Trophoblast cell (in vitro differentiated cells and primary cell): ENCODE results near the gene UBE3A.

Source experiments
- DNase-seq, 2 donors: peaks; one replicate each; pipeline ENCODE4 v3.0.0-alpha.2; 2016
- H2AFZ ChIP-seq: 2 replicates; pipeline ENCODE4 v1.6.1; 2013; ENCODE audit warnings: low read length, moderate library complexity, mild to moderate bottlenecking; ENCODE audit not compliant: insufficient read depth, poor library complexity
- H2AK5ac ChIP-seq: 2 replicates; pipeline ENCODE4 v1.6.1; 2013; ENCODE audit warnings: mild to moderate bottlenecking, low read length
- H2BK120ac ChIP-seq: 2 replicates; pipeline ENCODE4 v1.6.1; 2013; ENCODE audit warnings: low read length, mild to moderate bottlenecking, moderate library complexity; ENCODE audit not compliant: insufficient read depth, poor library complexity
- H2BK12ac ChIP-seq: 2 replicates; pipeline ENCODE4 v1.6.1; 2013; ENCODE audit warnings: mild to moderate bottlenecking, low read length, moderate library complexity
- H2BK5ac ChIP-seq: 2 replicates; pipeline ENCODE4 v1.6.1; 2013; ENCODE audit warnings: low read length, low read depth, moderate library complexity, mild to moderate bottlenecking; ENCODE audit not compliant: poor library complexity
- H3K14ac ChIP-seq: 2 replicates; pipeline ENCODE4 v1.6.1; 2013; ENCODE audit warnings: mild to moderate bottlenecking, low read length
- H3K18ac ChIP-seq: 2 replicates; pipeline ENCODE4 v1.6.1; 2013; ENCODE audit warnings: mild to moderate bottlenecking, low read length
- H3K23ac ChIP-seq: 2 replicates; pipeline ENCODE4 v1.6.1; 2013; ENCODE audit warnings: low read length
- H3K27ac ChIP-seq: 2 replicates; pipeline ENCODE4 v1.5.1; 2013; ENCODE audit warnings: low read depth, mild to moderate bottlenecking, inconsistent platforms, low read length, moderate library complexity
- H3K27me3 ChIP-seq: 2 replicates; pipeline ENCODE4 v1.6.1; 2013; ENCODE audit warnings: inconsistent platforms, mild to moderate bottlenecking, low read length, moderate library complexity; ENCODE audit not compliant: insufficient read depth
- H3K36me3 ChIP-seq, 2 experiments: 1 replicate in 1 of 2; 2 replicates in 1 of 2; pipeline ENCODE4 v1.6.1; 2013; ENCODE audit warnings: low read length in 2 of 2, mild to moderate bottlenecking in 2 of 2, moderate library complexity in 1 of 2; ENCODE audit not compliant: insufficient read depth in 2 of 2, control insufficient read depth in 1 of 2
- H3K4ac ChIP-seq: 2 replicates; pipeline ENCODE4 v1.6.1; 2013; ENCODE audit warnings: low read depth, mild to moderate bottlenecking, low read length, moderate library complexity
- H3K4me1 ChIP-seq, 2 experiments: 1 replicate in 1 of 2; 2 replicates in 1 of 2; pipeline ENCODE4 v1.6.1; 2013; ENCODE audit warnings: low read length in 2 of 2, mild to moderate bottlenecking in 2 of 2, moderate library complexity in 1 of 2; ENCODE audit not compliant: insufficient read depth in 2 of 2, control insufficient read depth in 1 of 2
- H3K4me2 ChIP-seq: 2 replicates; pipeline ENCODE4 v1.6.1; 2013; ENCODE audit warnings: inconsistent platforms, mild to moderate bottlenecking, low read length, moderate library complexity
- H3K4me3 ChIP-seq: 2 replicates; pipeline ENCODE4 v1.5.1; 2013; ENCODE audit warnings: mild to moderate bottlenecking, low read depth, low read length, inconsistent platforms
- H3K79me1 ChIP-seq: one replicate; pipeline ENCODE4 v1.6.1; 2013; ENCODE audit warnings: low read length
- H3K79me2 ChIP-seq: 2 replicates; pipeline ENCODE4 v1.6.1; 2013; ENCODE audit warnings: low read length, mild to moderate bottlenecking; ENCODE audit not compliant: control insufficient read depth, insufficient read depth, poor library complexity
- H3K9ac ChIP-seq: 2 replicates; pipeline ENCODE4 v1.6.1; 2013; ENCODE audit warnings: mild to moderate bottlenecking, low read length
- H3K9me3 ChIP-seq: 2 replicates; pipeline ENCODE4 v1.6.1; 2013; ENCODE audit warnings: low read depth, mild to moderate bottlenecking, control low read depth, inconsistent platforms, low read length; ENCODE audit not compliant: insufficient read depth
- H4K12ac ChIP-seq: 2 replicates; pipeline ENCODE4 v1.6.1; 2013; ENCODE audit warnings: low read depth, mild to moderate bottlenecking, low read length, moderate library complexity
- H4K8ac ChIP-seq: 2 replicates; pipeline ENCODE4 v1.6.1; 2013; ENCODE audit warnings: low read depth, mild to moderate bottlenecking, low read length, moderate library complexity
- H4K91ac ChIP-seq: one replicate; pipeline ENCODE4 v1.6.1; 2013; ENCODE audit warnings: low read depth, mild to moderate bottlenecking, low read length, moderate library complexity
- WGBS: extraction: QIAGEN DNeasy Blood & Tissue Kit; methylation state at CpG from one replicate; pipeline ENCODE4 v1.1.7; 2013; ENCODE audit warnings: missing lambda C conversion rate; ENCODE audit not compliant: insufficient read length, insufficient coverage; ENCODE audit errors: extremely low coverage; 5-methylcytosine and 5-hydroxymethylcytosine counted together

UBE3A gene

GRCh38 chr15:25403771-25404170 is 35.1 kb downstream of the UBE3A start:
- Histone ChIP-seq H4K8ac (no peak overlapping the region), H3K9me3 (no peaks in the 10 kb centered on the region), H3K14ac (no peak overlapping the region), H3K27ac (no peak overlapping the region), H2BK120ac (no peak overlapping the region), H2BK12ac (no peak overlapping the region), H3K79me1 (no peaks in the 10 kb centered on the region), H2AFZ (no peak overlapping the region), H4K91ac (no peak overlapping the region), H3K36me3 (peaks cover 5 to 10% of the 10 kb centered on the region in 2 experiments), H3K27me3 (no peaks in the 10 kb centered on the region), H3K4me2 (no peak overlapping the region), H3K9ac (no peak overlapping the region), H3K23ac (no peak overlapping the region), H3K79me2 (peaks cover 2% of the 10 kb centered on the region), H3K4ac (no peak overlapping the region), H2BK5ac (no peak overlapping the region), H4K12ac (no peak overlapping the region), H3K18ac (no peak overlapping the region), H2AK5ac (no peak overlapping the region), H3K4me1 (no peaks in the 10 kb centered on the region), H3K4me3 (no peak overlapping the region)
- no peak for DNase-seq
- WGBS = no CpG with 5 or more reads among the region's 2 CpGs

- H3K4me1 ChIP-seq = no peaks in the 10 kb centered on the region
- no peak for DNase-seq
- no peak overlapping the region for H3K18ac ChIP-seq
- H3K14ac ChIP-seq = no peak overlapping the region
- no peak overlapping the region for H3K27ac ChIP-seq
- H2BK5ac ChIP-seq = no peak overlapping the region
- H2AFZ ChIP-seq = no peak overlapping the region
- no peak overlapping the region for H3K9ac ChIP-seq
- no CpG with 5 or more reads among the region's 2 CpGs for WGBS
- H3K4me3 ChIP-seq = no peak overlapping the region
- no peaks in the 10 kb centered on the region for H3K79me1 ChIP-seq
- H4K12ac ChIP-seq = no peak overlapping the region
- H3K9me3 ChIP-seq = no peaks in the 10 kb centered on the region
- H2BK12ac ChIP-seq = no peak overlapping the region
- no peaks in the 10 kb centered on the region for H3K27me3 ChIP-seq
- no peak overlapping the region for H3K4me2 ChIP-seq
- H2AK5ac ChIP-seq = no peak overlapping the region
- H3K36me3 ChIP-seq = peaks cover 5 to 8% of the 10 kb centered on the region in 2 experiments
- H3K79me2 ChIP-seq = no peaks in the 10 kb centered on the region
- no peak overlapping the region for H2BK120ac ChIP-seq
- no peak overlapping the region for H3K4ac ChIP-seq
- H4K8ac ChIP-seq = no peak overlapping the region
- H4K91ac ChIP-seq = no peak overlapping the region
- H3K23ac ChIP-seq = no peak overlapping the region
Measured at GRCh38 chr15:25402342-25402741, 36.5 kb downstream of the UBE3A start.

- DNase-seq = no peak
- no peak overlapping the region for H3K4ac ChIP-seq
- no peaks in the 10 kb centered on the region for H3K9me3 ChIP-seq
- no peaks in the 10 kb centered on the region for H3K79me1 ChIP-seq
- H3K9ac ChIP-seq = no peak overlapping the region
- no peak overlapping the region for H3K23ac ChIP-seq
- no peak overlapping the region for H4K8ac ChIP-seq
- peaks cover 5 to 8% of the 10 kb centered on the region in 2 experiments for H3K36me3 ChIP-seq
- H3K4me2 ChIP-seq = no peak overlapping the region
- no peak overlapping the region for H2BK12ac ChIP-seq
- no peak overlapping the region for H3K14ac ChIP-seq
- no peaks in the 10 kb centered on the region for H3K27me3 ChIP-seq
- no peak overlapping the region for H2AK5ac ChIP-seq
- no peak overlapping the region for H3K27ac ChIP-seq
- H3K79me2 ChIP-seq = no peaks in the 10 kb centered on the region
- no peak overlapping the region for H4K91ac ChIP-seq
- H4K12ac ChIP-seq = no peak overlapping the region
- no peak overlapping the region for H3K18ac ChIP-seq
- H3K4me3 ChIP-seq = no peak overlapping the region
- no peak overlapping the region for H2AFZ ChIP-seq
- no peaks in the 10 kb centered on the region for H3K4me1 ChIP-seq
- H2BK120ac ChIP-seq = no peak overlapping the region
- H2BK5ac ChIP-seq = no peak overlapping the region
Measured at GRCh38 chr15:25401501-25401900, 37.3 kb downstream of the UBE3A start.

GRCh38 chr15:25397100-25397499 is 41.7 kb downstream of the UBE3A start:
- Histone ChIP-seq H4K91ac (no peak overlapping the region), H3K4me3 (no peak overlapping the region), H3K79me2 (no peaks in the 10 kb centered on the region), H3K4me2 (no peak overlapping the region), H2BK120ac (no peak overlapping the region), H3K27me3 (no peaks in the 10 kb centered on the region), H2AFZ (no peak overlapping the region), H3K14ac (no peak overlapping the region), H3K18ac (no peak overlapping the region), H2AK5ac (no peak overlapping the region), H3K9me3 (no peaks in the 10 kb centered on the region), H3K23ac (no peak overlapping the region), H3K36me3 (peaks cover 1 to 3% of the 10 kb centered on the region in 2 experiments), H3K79me1 (no peaks in the 10 kb centered on the region), H3K27ac (no peak overlapping the region), H3K4ac (no peak overlapping the region), H3K9ac (no peak overlapping the region), H2BK12ac (no peak overlapping the region), H2BK5ac (no peak overlapping the region), H4K12ac (no peak overlapping the region), H4K8ac (no peak overlapping the region), H3K4me1 (no peaks in the 10 kb centered on the region)
- no peak for DNase-seq

GRCh38 chr15:25394898-25395297 is 43.9 kb downstream of the UBE3A start:
- Histone ChIP-seq H2AFZ (no peak overlapping the region), H3K4me1 (no peaks in the 10 kb centered on the region), H2BK120ac (no peak overlapping the region), H3K4ac (no peak overlapping the region), H3K14ac (no peak overlapping the region), H4K12ac (no peak overlapping the region), H3K4me3 (no peak overlapping the region), H3K36me3 (no peaks in the 10 kb centered on the region), H3K9ac (no peak overlapping the region), H3K18ac (no peak overlapping the region), H3K79me1 (no peaks in the 10 kb centered on the region), H3K9me3 (no peaks in the 10 kb centered on the region), H3K27me3 (no peaks in the 10 kb centered on the region), H3K79me2 (no peaks in the 10 kb centered on the region), H2BK12ac (no peak overlapping the region), H4K8ac (no peak overlapping the region), H3K4me2 (no peak overlapping the region), H3K23ac (no peak overlapping the region), H2BK5ac (no peak overlapping the region), H4K91ac (no peak overlapping the region), H3K27ac (no peak overlapping the region), H2AK5ac (no peak overlapping the region)
- WGBS = no CpG with 5 or more reads among the region's 2 CpGs
- no peak for DNase-seq
